Renal pelvis (tissue), 4 donors: ENCODE results near the gene FAM180B. TPM values are rescaled to one million over a fixed set of nuclear protein-coding genes. Genes with fewer than 3 reads are reported as not detected.
A peak's percentile ranks its signal among the peaks of the same experiment; 100 is the strongest.

Experiments
- DNase-seq: peaks from one replicate; pipeline ENCODE4 v3.0.0-alpha.2; 2013
- polyA plus RNA-seq, 3 donors: library from polyadenylated mRNA; unstranded; fragments of 120-200 nt; gene quantifications; one replicate each; pipeline ENCODE4 v1.2.1, GENCODE V29; 2013; ENCODE audit not compliant: insufficient read length in 3 of 3

The FAM180B gene
- polyA plus RNA-seq, 3 donors, result 0.26 to 0.70 (median 0.65) TPM

DNA sequence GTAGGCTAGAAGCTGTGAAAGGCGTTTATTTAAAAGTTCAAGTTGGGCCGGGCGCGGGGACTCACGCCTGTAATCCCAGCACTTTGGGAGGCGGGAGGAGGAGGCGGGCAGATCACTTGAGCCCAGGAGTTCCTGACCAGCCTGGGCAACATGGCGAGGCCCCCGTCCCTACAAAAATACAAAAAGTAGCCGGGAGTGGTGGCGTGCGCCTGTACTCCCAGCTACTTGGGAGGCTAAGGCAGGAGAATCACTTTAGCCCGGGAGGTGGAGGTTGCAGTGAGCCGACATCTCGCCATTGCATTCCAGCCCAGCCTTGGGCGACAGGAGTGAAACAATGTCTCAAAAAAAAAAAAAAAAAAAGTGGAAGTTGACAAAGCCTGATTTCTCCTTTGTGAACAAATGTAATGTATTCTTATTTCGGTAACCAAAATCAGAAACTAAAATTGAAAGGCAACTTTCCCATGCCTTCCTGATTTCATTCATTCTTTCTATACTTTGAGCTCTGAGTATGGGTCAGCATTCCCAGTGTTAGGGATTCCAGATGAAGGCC, 20.3 kb upstream of the FAM180B start:
- no peak for DNase-seq

DNA sequence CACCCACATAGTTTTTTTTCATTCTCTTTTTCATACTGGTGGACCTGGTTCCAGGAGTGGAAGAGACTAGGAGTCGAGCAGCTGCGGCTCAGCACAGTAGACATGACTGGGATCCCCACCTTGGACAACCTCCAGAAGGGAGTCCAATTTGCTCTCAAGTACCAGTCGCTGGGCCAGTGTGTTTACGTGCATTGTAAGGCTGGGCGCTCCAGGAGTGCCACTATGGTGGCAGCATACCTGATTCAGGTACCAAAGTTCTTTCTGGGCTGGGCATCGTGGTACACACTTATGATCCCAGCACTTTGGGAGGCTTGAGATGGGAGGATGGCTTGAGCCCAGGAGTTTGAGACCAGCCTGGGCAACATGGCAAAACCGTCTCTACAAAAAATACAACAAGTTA, 16.8 kb upstream of the FAM180B start:
- DNase-seq, result no peak

GRCh38 chr11:47570651-47571356, 15.7 kb upstream of the FAM180B start:
- DNase-seq, result no peak

DNA sequence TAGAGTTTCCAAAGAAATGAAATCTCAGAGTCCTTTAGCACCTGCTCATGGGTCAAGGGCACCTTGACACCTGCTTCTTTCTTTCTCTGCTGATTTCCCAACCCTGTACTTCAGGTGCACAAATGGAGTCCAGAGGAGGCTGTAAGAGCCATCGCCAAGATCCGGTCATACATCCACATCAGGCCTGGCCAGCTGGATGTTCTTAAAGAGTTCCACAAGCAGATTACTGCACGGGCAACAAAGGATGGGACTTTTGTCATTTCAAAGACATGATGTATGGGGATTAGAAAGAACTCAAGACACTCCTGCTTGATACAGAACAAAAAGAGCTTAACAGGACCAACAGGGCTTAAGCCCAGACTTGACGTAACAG, 15.1 kb upstream of the FAM180B start:
- DNase-seq, result no peak

DNA sequence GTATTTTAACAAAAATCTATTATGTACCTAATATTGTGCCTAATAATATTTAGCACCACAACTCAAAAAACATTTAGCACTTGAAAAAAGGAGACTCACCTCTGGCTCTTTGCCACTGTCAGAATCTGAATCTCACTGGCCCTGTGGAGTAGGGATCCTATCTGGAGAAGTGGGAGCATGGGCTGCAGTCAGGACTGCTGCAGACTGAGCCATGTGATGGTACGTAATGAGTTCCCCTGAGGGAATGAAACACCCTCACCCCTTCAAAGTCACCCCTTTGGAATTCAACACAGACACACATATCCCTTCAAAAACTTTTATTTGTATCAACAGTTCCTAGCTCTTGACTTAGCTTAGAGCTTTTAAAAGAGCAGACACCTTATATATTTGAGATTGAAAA, 14.6 kb upstream of the FAM180B start:
- no peak for DNase-seq

DNA sequence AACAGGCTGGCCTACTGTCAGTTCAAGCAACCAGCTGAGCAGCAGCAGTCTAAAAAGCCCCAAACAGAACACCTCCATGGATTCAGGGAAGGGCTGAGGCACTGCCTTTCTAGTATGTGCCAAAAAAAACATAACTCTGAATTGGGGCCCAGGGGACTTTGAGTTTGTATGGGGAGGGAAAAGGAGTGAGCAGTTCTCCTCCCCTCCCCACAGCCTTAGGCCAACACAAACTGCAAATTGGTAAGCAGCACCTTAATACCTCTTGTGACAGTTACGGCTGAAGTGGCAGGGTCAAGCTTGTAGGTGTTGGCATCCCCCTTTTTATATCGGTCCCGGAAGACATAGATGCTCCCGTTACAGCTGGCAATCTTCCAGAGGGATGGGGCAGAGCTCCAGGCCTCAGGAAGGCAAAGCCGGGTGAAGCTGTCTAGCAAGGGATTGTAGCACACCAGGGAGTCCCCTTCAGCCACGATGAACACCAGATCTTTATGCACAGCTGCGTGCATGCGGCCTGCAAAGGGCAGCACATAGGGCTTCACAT, 13.7 kb upstream of the FAM180B start:
- no peak for DNase-seq

DNA sequence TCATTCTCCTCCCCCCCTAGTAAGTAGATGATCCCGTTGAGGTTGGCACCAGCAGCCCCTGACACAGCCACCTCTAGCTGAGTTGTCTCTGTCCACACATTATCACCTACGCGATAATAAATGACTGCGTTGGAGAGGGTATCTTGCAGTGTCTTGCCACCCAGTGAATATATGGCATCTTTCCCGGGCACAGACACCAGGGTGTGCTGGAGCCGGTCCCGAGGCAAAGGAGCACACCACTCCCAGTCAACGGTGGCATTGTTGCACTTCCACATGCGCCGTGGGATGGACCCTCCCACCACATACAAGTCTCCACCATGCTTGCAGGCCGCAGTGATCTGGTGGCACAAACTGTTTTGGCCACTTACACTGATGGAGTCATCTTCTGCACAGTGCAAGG, 13.2 kb upstream of the FAM180B start:
- DNase-seq, result no peak

- DNase-seq, result no peak
Observed at GRCh38 chr11:47577460-47578041, 8.9 kb upstream of the FAM180B start.

- peak; percentile 95 for DNase-seq
Observed at GRCh38 chr11:47578524-47579494, 7.7 kb upstream of the FAM180B start, which contains the start of the genes KBTBD4 and NDUFS3. KBTBD4 (minus strand) TSS chr11:47578970; CDS start chr11:47578951, 19 bp downstream. NDUFS3 (plus strand) TSS chr11:47579074; CDS start chr11:47579092, 18 bp downstream.

DNA sequence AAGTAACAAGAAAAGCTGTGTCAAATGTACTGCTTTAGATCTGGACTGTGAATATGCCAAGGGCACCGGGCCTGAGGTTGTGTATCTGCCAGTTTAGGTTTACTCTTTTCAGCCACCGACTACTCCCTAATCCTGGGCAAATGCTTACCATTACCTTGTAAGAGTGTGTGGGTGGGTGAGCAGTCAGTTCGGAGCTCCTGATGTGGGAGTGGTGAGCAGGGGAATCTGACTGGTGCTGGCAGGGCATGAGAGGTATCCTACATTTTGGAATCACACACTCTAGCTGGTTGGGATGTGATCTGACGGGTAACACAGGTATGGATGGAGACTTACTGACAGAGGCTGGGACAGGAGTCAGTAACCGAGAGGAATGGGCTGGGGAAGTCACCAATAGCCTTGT, 2.6 kb upstream of the FAM180B start:
- DNase-seq, result no peak

- DNase-seq, result no peak
Observed at GRCh38 chr11:47587039-47587716, 700 bp downstream of the FAM180B start.

GRCh38 chr11:47587723-47588326, 1.3 kb downstream of the FAM180B start:
- DNase-seq, result no peak

- no peak for DNase-seq
Observed at GRCh38 chr11:47589118-47589517, 2.6 kb downstream of the FAM180B start.

DNA sequence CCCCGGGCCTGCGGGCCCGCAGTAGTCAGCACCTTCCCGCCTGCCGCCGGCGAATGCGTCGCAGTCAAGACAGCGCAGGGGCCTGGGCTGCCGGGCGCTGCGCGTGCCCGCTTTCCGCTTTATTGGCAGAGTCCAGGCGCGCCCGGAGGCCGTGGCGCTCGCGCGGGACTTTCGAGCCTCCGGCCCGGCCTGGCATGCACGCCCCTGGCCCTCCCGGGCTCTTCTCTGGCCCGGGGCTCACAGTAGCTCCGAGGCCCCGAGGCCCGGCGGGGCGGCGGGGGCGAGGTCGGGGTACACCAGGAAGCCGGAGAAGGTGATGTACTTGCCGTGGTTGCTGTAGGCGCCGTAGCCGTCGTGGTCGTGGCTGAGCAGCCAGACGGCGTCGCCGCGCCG, 3.1 kb downstream of the FAM180B start:
- no peak for DNase-seq

GRCh38 chr11:47589977-47590861, 3.7 kb downstream of the FAM180B start:
- no peak for DNase-seq

- peak; percentile 50 for DNase-seq
Observed at GRCh38 chr11:47591764-47592163, 5.3 kb downstream of the FAM180B start.

DNA sequence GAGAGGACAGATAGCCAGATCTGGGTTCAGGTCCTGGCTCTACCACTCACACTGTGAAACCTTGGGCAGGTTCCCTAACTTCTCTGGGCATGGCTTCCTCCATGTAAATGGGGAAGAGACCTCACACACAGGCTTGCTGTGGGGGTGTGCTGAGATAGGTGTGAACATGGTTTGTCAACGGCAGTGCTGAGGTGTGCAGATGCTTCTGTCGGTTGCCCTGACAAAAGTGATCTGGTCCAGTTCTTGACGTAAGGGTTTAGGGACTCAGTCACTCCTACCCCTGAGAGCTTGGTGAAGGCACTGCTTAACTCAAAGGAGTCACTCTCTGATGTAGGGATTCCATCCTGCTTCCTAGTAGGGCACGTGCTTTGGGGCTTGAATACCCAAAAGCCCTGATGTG, 5.8 kb downstream of the FAM180B start:
- no peak for DNase-seq

DNA sequence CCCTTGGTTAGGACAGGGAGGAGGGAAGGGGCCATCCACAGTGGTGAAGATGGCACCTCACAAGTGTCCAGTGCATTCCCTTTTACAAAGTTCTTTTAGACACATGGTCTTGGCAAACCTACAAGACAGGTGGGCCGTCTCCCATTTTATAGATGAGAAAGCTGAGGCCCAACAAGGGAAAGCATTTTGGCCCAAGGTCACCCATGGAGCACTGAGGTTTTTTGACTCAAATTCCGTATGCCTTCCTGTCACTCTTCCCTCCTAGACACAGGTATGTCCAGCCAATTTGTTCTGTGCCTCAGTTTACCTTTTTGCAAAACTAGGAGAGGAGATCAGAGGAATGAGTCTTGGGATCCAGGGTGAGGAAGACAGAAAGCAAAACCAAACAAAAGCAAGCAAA, 6.5 kb downstream of the FAM180B start:
- DNase-seq, result no peak

DNA sequence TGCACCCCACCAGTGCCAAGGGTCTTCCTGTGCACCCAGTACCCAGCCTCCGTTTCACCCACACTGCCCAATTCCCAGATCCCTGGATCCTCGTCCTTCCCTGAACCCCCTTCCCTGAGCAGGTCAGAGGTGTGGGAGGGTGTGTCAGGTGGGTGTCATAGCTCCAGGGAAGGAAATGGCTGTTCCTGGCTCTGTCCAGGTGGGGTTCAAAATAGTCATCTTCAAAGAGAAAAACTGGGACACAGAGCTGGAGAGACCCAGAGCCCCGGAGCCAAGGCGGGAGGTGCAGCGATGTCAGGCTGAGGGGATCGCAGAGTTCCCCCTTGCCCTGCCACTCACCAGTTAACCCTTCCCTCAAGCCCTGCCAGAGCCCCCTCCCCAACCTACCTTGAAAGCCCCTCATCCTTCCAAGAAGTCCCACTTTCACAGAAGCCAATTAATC, 7.0 kb downstream of the FAM180B start:
- no peak for DNase-seq
